Smooth muscle cell (in vitro differentiated cells): Measurements from ENCODE around the gene SLC24A3. TPM values are rescaled to one million over a fixed set of nuclear protein-coding genes. Genes with fewer than 3 reads are reported as not detected.

Source experiments
- DNase-seq: peaks from one replicate; lab custom pipeline; 2025; ENCODE audit not compliant: unreplicated experiment; lab: John Stamatoyannopoulos, UW
- H2AFZ ChIP-seq: fragments of 200-600 bp; sonication (generic); 2 replicates; pipeline ENCODE4 v1.6.0; 2016; ENCODE audit warnings: antibody characterized with exemption, low read depth, mild to moderate bottlenecking
- H3F3A ChIP-seq: fragments of 200-600 bp; sonication (generic); 2 replicates; pipeline ENCODE4 v1.6.0; 2017; ENCODE audit warnings: antibody characterized with exemption, low read depth
- H3K27ac ChIP-seq: fragments of 200-600 bp; sonication (generic); 2 replicates; pipeline ENCODE4 v1.5.1; 2016; ENCODE audit warnings: low read depth, mild to moderate bottlenecking
- H3K27me3 ChIP-seq: fragments of 200-600 bp; sonication (generic); 2 replicates; pipeline ENCODE4 v1.6.1; 2016; ENCODE audit warnings: low read depth, mild to moderate bottlenecking
- H3K36me3 ChIP-seq: fragments of 200-600 bp; sonication (generic); 2 replicates; pipeline ENCODE4 v1.5.1; 2016; ENCODE audit warnings: low read depth
- H3K4me1 ChIP-seq: fragments of 200-600 bp; sonication (generic); 2 replicates; pipeline ENCODE4 v1.5.1; 2016; ENCODE audit warnings: low read depth
- H3K4me2 ChIP-seq: fragments of 200-600 bp; sonication (generic); 2 replicates; pipeline ENCODE4 v1.6.0; 2016; ENCODE audit warnings: mild to moderate bottlenecking
- H3K4me3 ChIP-seq: fragments of 200-600 bp; sonication (generic); 2 replicates; pipeline ENCODE4 v1.5.1; 2016; ENCODE audit warnings: mild to moderate bottlenecking
- H3K79me2 ChIP-seq: fragments of 200-600 bp; sonication (generic); 2 replicates; pipeline ENCODE4 v1.6.0; 2016; ENCODE audit warnings: low read depth, mild to moderate bottlenecking
- H3K9ac ChIP-seq: fragments of 200-600 bp; sonication (generic); 2 replicates; pipeline ENCODE4 v1.6.0; 2016; ENCODE audit warnings: low read depth
- H3K9me3 ChIP-seq: fragments of 200-600 bp; sonication (generic); replicated peaks from 2 replicates; pipeline ENCODE4 v1.5.1; 2016; ENCODE audit warnings: low read depth
- H4K20me1 ChIP-seq: fragments of 200-600 bp; sonication (generic); 2 replicates; pipeline ENCODE4 v1.6.0; 2016; ENCODE audit warnings: low read depth
- WGBS: methylation state at CpG from one replicate; pipeline ENCODE4 v1.1.7; 2016; ENCODE audit warnings: low lambda C conversion rate; 5-methylcytosine and 5-hydroxymethylcytosine counted together
- polyA plus RNA-seq: library from polyadenylated mRNA; unstranded; fragments of >200 nt; fragmentation: Nextera tagmentation; extraction: Ambion mirVana; gene quantifications from 2 replicates; pipeline ENCODE4 v1.2.1, GENCODE V29; 2016
- total RNA-seq: library from RNA; depleted of rRNA; stranded (reverse); fragments of >200 nt; gene quantifications from 2 replicates; pipeline ENCODE4 v1.2.3, GENCODE V29; 2014
- TF ChIP-seq, protein P1 (sequence below): fragments of 200-600 bp; sonication (generic); IDR thresholded peaks from 2 replicates; pipeline ENCODE4 v1.5.1; 2017; ENCODE audit warnings: borderline replicate concordance, mild to moderate bottlenecking, antibody characterized with exemption; ENCODE audit not compliant: insufficient read depth, poor library complexity, severe bottlenecking

SLC24A3 gene
- total and polyA plus RNA-seq, 2 experiments from 2014 or later: 2.5 to 3.2 TPM

DNA sequence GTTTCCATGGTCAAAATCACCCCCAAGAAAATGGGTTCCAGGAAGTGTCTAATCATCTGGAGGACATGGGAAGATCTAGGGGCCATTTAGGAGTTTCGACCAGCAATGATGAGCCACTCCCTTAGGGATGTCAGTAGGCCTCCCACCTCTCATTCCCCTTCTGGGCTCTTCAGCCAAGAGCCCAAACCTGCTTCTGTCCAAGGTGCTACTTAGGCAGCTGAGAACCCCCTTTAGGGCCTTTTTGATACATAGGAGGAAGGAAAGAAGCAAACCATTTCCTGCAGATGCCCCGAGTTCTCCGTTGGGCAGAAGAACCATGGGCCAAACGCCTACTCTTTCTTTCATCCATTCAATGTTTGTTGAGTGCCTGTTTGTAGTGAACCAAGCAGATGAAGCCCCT, 404.2 kb downstream of the SLC24A3 start:
- H3K27ac ChIP-seq: no peak overlapping the region
- H4K20me1 ChIP-seq: no peaks in the 10 kb centered on the region
- no peaks in the 10 kb centered on the region for H3K79me2 ChIP-seq
- no peak overlapping the region for H3K4me2 ChIP-seq
- no peaks in the 10 kb centered on the region for H3F3A ChIP-seq
- no peaks in the 10 kb centered on the region for H3K36me3 ChIP-seq
- no peak overlapping the region for H3K4me3 ChIP-seq
- H3K9me3 ChIP-seq: no peaks in the 10 kb centered on the region
- no peaks in the 10 kb centered on the region for H3K4me1 ChIP-seq
- H3K27me3 ChIP-seq: no peaks in the 10 kb centered on the region
- H2AFZ ChIP-seq: no peak overlapping the region
- no peak overlapping the region for H3K9ac ChIP-seq
- no peak for DNase-seq
- TF ChIP-seq, protein P1, sequence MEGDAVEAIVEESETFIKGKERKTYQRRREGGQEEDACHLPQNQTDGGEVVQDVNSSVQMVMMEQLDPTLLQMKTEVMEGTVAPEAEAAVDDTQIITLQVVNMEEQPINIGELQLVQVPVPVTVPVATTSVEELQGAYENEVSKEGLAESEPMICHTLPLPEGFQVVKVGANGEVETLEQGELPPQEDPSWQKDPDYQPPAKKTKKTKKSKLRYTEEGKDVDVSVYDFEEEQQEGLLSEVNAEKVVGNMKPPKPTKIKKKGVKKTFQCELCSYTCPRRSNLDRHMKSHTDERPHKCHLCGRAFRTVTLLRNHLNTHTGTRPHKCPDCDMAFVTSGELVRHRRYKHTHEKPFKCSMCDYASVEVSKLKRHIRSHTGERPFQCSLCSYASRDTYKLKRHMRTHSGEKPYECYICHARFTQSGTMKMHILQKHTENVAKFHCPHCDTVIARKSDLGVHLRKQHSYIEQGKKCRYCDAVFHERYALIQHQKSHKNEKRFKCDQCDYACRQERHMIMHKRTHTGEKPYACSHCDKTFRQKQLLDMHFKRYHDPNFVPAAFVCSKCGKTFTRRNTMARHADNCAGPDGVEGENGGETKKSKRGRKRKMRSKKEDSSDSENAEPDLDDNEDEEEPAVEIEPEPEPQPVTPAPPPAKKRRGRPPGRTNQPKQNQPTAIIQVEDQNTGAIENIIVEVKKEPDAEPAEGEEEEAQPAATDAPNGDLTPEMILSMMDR: no peak
- WGBS: 88% methylated on average over 4 of the region's 4 CpGs

DNA sequence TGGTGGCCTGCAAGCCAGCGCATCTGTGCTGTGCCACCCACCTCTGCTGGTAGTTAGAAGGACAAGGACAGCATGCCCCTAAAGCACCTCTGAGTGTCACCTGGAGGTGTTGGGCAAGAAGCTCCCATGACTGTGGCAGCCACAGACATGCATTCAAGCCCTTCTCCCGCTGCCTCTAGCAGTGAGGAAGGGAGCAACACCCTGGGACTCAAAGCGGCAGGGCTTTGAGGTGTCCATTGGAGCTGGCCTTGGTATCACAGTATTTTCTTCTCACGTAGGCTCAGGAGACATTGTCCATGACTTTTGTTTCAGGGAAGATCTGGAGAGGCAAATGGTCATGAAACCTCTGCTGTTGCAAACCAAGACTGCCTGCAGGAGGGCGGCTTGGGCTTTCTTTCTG, 404.8 kb downstream of the SLC24A3 start:
- no peak overlapping the region for H2AFZ ChIP-seq
- no peaks in the 10 kb centered on the region for H3F3A ChIP-seq
- H3K9me3 ChIP-seq: no peaks in the 10 kb centered on the region
- H3K27ac ChIP-seq: no peak overlapping the region
- H3K4me3 ChIP-seq: no peak overlapping the region
- H3K27me3 ChIP-seq: no peaks in the 10 kb centered on the region
- no peak for DNase-seq
- no peaks in the 10 kb centered on the region for H3K4me1 ChIP-seq
- WGBS: 95% methylated on average over 5 of the region's 5 CpGs
- H4K20me1 ChIP-seq: no peaks in the 10 kb centered on the region
- H3K79me2 ChIP-seq: no peaks in the 10 kb centered on the region
- H3K9ac ChIP-seq: no peak overlapping the region
- TF ChIP-seq, protein P1: no peak
- no peaks in the 10 kb centered on the region for H3K36me3 ChIP-seq
- no peak overlapping the region for H3K4me2 ChIP-seq

DNA sequence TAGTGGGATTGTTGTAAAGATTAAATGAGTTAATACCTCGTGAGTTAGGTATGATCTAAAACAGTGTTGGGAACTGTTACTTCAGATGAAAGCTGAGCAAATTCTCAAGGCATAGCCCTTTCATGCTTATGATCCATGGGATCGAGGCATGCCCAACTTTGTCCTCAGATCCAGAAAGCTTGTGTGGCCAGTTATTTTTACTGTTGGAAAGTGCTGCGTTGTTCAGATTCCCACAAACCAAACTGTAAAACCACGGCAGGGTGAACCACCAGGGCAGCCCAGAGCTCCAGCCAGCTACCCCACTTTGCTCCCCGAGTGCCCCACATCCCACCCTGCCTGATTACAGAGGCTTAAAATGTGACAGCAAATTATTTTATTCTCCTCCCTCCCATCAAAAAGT, 406.3 kb downstream of the SLC24A3 start:
- no peak for DNase-seq
- Histone ChIP-seq H3K4me3 (no peak overlapping the region), H3K4me2 (no peak overlapping the region), H3K27ac (no peak overlapping the region), H3K27me3 (no peaks in the 10 kb centered on the region), H3K79me2 (no peaks in the 10 kb centered on the region), H3K9ac (no peak overlapping the region), H3K4me1 (no peaks in the 10 kb centered on the region), H2AFZ (no peak overlapping the region), H3K9me3 (no peaks in the 10 kb centered on the region), H4K20me1 (no peaks in the 10 kb centered on the region), H3K36me3 (no peaks in the 10 kb centered on the region), H3F3A (no peaks in the 10 kb centered on the region)
- TF ChIP-seq, protein P1: no peak
- 66% methylated on average over 5 of the region's 5 CpGs for WGBS

- Histone ChIP-seq H3K4me2 (no peak overlapping the region), H2AFZ (no peak overlapping the region), H4K20me1 (no peaks in the 10 kb centered on the region), H3K9me3 (no peaks in the 10 kb centered on the region), H3K79me2 (no peaks in the 10 kb centered on the region), H3K27me3 (no peaks in the 10 kb centered on the region), H3F3A (no peaks in the 10 kb centered on the region), H3K27ac (no peak overlapping the region), H3K4me3 (no peak overlapping the region), H3K36me3 (no peaks in the 10 kb centered on the region), H3K9ac (no peak overlapping the region), H3K4me1 (no peaks in the 10 kb centered on the region)
- no peak for DNase-seq
- TF ChIP-seq, protein P1: no peak
- WGBS: 56% methylated on average over 2 of the region's 2 CpGs
Observed at GRCh38 chr20:19619904-19620430, 407.5 kb downstream of the SLC24A3 start.
